GM18868 (cell line): ENCODE results near the gene SRM.
"Not testable (repeated sequence)": the region's sequence is repeated elsewhere in the genome, so short reads cannot be mapped to it uniquely, and the experiment has no call there.

Experiments
- ATAC-seq: cut with Tn5 transposase; IDR thresholded peaks from one replicate; pipeline ENCODE4 v1.9.1; 2021; ENCODE audit warnings: mild to moderate bottlenecking, moderate library complexity; ENCODE audit not compliant: unreplicated experiment

Gene SRM

GRCh38 chr1:11045428-11046269, 14.2 kb downstream of the SRM start:
- no peak for ATAC-seq

- no peak for ATAC-seq
Observed at GRCh38 chr1:11044849-11045427, 14.9 kb downstream of the SRM start.

GRCh38 chr1:11044086-11044848, 15.6 kb downstream of the SRM start:
- ATAC-seq, result no peak

GRCh38 chr1:11042995-11043874, 16.6 kb downstream of the SRM start:
- ATAC-seq, result no peak

GRCh38 chr1:11042065-11042464, 17.8 kb downstream of the SRM start:
- no peak for ATAC-seq

GRCh38 chr1:11041048-11041447, 18.8 kb downstream of the SRM start:
- no peak for ATAC-seq

- not testable (repeated sequence) for ATAC-seq
Observed at GRCh38 chr1:11040105-11040429, 19.8 kb downstream of the SRM start.

GRCh38 chr1:11039351-11040104, 20.3 kb downstream of the SRM start:
- ATAC-seq, result no peak

GRCh38 chr1:11037740-11038182, 22.1 kb downstream of the SRM start:
- ATAC-seq, result no peak

GRCh38 chr1:11037019-11037739, 22.6 kb downstream of the SRM start:
- ATAC-seq, result not testable (repeated sequence)

GRCh38 chr1:11031624-11032262, 28.1 kb downstream of the SRM start:
- ATAC-seq, result no peak

GRCh38 chr1:11030865-11031264, 29.0 kb downstream of the SRM start:
- ATAC-seq, result no peak

GRCh38 chr1:11028018-11028417, 31.8 kb downstream of the SRM start:
- ATAC-seq, result no peak

- ATAC-seq, result no peak
Observed at GRCh38 chr1:11027316-11027715, 32.5 kb downstream of the SRM start.

GRCh38 chr1:11026903-11027302, 32.9 kb downstream of the SRM start:
- no peak for ATAC-seq

GRCh38 chr1:11026052-11026451, 33.8 kb downstream of the SRM start:
- ATAC-seq, result no peak

GRCh38 chr1:11025618-11026017, 34.2 kb downstream of the SRM start:
- ATAC-seq, result no peak

GRCh38 chr1:11024874-11025203, 35.0 kb downstream of the SRM start:
- no peak for ATAC-seq
